SKM-1 treated with dmso at 0.1 percent for 144 hours (cell line): ENCODE data around the gene SESN2.

Experiments
- DNase-seq: peaks from one replicate; lab custom pipeline; 2025; ENCODE audit not compliant: unreplicated experiment; lab: John Stamatoyannopoulos, UW

SESN2 gene

DNA sequence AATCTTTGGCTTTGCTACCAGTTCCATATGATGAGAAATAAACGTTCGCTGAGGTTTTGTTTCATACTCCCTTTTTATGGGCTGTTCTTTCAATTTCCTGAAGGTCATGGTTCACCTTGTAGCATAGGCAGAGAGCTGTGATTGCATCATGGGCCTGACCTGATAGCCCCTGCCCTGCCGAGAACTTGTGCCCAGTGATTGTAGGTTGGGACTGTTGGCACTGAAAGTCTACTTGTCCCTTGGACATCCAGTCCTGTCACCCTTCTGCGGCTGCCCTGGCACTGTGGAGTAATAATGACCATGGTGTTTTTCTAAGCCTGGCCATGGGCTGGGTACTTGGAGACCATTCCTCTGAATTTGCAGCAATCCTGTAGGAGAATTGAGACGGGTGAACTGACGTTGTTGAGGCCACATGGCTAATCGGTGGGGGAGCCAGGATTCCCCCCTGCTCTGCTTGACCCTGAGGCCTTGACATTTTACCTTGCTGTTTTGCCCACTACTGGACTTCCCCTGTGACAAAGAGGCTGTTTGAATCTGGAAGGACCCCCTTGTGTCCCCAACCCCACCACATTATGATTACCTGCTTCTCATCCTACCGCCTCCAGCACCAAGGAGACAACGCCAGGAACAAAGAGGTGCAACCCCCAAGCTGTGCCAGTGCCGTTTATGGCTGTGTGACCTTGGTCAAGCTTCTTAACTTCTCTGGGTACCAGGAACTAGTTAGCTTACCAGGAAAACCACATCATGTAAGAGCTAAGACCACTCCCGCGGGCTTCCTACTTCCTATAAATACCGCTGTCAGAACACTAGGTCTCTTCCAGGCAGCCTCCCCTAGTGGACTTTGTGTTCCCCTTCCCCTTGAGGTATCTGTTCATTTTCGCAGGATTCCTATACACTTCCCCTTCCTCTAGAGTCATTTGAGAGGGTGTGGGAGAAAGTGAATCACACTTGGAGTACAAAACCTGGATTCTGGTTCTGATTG lies 23.4 kb downstream of the SESN2 start:
- DNase-seq = peak; percentile 86

DNA sequence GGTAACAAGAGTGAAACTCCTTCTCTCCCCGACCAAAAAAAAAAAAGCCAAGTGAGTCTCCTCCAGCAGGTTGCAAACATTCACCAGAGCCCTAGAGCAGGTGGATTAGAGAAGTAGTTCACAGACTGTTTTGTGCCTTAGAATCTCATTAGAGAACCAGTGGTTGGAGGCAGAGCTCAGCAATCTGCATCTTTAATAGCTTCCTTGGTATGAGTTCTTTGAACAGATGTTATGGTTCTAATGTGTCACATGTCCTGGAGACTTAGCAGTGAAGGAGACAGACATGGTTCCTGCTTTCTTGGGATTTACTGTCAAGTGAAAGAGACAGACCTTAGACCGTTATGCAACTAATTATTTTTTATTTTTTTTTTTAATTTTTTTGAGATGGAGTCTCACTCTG lies 26.8 kb downstream of the SESN2 start:
- DNase-seq = no peak

GRCh38 chr1:28288487-28288886 lies 29.2 kb downstream of the SESN2 start:
- DNase-seq = no peak

GRCh38 chr1:28290851-28291250 lies 31.5 kb downstream of the SESN2 start:
- no peak for DNase-seq

DNA sequence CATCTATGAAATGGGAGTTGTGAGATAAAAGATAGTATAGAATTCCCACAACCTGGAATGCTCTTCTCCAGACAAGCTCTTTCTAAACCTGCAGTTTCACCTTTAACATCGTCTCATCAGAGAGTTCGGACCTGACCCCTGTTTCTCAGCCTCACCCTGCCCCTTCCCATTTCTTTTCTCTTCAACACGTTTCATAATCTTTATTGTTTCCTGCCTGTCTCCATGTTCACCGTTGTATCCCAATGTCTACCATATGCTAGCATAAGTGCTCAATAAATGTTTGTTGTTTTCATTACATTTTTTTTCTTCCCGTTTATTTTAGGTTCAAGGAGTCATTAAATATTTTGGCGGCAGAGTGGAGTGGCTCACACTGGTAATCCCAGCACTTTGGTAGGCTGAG lies 32.4 kb downstream of the SESN2 start:
- no peak for DNase-seq

- no peak for DNase-seq
Measured at GRCh38 chr1:28295936-28296335, 36.6 kb downstream of the SESN2 start.

DNA sequence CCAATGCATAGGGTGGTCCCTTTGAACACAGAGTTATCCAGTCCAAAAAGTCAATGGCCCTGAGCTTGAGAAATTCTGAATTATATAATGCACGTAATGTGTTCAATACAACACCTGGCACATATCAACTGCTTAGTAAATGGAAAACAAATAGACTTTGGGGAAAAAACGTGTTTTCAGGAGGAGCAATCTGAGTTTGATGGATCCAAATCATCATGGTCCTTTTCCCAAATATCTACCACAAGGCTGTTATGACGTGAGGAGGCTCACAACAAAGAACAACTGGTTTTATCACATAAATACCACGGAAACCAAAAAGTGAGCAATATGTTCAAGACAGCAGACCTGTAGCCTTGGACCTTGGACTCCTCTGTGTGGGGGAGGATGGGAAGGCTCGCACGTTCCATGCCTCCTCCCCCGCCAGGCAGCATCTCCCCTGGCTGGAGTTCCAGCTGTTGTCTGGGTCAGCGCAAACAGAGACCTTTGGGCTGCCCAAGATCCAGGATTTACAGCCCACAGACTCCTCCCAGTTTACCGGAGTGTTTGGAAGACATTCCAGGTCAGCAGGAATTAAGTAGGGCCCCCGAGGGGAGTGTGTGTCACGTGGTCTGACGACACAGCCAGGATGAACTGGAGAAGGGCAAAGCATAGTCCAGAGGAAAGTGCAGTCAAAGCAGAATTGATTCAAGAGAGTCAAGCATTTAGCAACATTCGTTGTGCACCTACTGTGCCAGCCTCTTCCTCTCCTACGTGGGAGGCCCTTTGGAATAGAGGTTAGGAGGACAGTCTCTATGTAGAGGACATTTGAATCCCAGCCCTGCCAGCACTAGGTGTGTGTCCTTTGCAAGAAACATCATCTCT lies 37.3 kb downstream of the SESN2 start:
- DNase-seq = no peak

DNA sequence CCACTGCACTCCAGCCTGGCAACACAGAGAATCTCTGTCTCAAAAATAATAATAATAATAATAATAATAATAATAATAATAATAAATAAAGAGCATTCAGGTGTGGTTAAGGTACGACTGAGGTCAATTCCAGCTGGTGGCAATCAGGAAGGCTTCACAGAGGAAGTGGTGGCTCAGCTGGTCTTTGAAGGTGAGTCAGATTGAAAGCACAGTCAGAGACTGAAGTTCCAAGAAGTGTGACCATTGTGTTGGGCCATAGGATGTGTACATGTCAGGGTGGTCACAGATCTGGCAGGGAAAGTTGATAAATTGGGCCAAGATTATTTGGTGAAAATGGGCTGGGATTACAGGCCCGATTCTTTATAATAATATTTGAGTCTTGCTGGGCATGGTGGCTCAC lies 38.5 kb downstream of the SESN2 start:
- no peak for DNase-seq

DNA sequence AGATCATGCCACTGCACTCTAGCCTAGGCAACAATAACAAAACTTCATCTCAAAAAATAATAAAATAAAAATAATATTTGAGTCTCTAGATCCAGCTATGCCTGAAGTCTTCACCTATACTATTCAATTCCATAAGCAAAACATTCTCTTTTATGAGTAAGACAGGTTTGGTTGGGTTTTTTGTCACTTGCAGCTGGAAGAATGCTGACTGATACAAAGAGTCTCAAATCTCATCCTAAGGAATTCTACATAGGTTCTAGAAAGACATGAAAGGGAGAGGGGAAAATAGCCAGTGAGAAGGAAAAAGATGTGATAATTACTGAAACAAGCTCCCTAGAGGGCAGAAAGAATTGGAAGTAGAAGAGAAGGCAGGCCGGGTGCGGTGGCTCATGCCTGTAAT lies 39.1 kb downstream of the SESN2 start:
- DNase-seq = no peak

DNA sequence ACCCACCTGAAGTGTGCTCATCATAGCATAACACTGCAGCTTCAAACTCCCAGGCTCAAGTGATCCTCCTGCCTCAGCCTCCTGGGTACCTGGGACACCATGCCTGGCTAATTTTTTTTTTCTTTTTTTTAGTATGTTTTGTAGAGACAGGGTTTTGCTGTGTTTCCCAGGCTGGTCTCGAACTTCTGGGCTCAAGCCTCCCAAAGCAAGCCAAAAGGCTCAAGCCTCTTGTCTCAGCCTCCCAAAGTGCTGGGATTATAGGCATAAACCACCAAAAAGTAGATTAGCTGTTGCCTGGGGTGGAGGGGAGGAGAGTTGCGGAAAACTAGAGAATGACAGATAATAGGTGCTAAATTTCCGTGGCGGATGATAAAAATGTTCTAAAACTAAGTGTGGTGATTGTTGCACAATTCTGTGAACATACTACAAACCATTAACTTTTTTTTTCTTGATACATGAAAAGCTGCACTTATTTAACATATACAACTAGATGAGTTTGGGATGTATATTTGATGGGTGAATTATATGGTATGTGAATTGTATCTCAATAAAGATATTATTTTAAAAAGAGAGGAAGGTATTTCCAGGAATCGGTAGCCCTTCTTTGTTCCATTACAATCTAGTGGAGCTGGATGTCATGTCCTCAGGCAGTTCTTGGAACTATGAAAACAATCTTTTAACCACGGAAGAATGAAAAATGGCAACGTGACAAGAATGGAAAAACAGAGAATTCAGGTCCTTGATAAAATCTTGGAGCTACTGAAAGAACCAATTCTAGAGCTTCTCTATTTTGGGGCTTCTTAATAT lies 42.3 kb downstream of the SESN2 start:
- DNase-seq = no peak

DNA sequence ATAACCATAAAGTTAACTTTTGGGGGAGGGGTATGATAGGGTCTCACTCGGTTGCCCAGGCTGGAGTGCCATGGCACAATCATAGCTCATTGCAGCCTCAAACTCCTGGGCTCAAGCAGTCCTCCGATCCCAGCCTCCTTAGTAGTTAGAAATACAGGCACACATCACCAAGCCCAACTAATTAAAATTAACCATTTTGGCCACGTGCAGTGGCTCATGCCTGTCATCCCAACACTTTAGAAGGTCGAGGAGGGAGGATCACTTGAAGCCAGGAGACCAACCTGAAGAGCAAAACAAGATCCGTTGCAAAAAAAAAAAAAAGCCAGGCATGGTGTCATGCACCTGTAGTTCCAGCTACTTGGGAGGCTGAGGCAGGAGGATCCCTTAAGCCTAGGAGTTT lies 42.9 kb downstream of the SESN2 start:
- no peak for DNase-seq

GRCh38 chr1:28306301-28306949 lies 47.1 kb downstream of the SESN2 start:
- no peak for DNase-seq

- no peak for DNase-seq
Measured at GRCh38 chr1:28308750-28309149, 49.4 kb downstream of the SESN2 start.

GRCh38 chr1:28309702-28310101 lies 50.4 kb downstream of the SESN2 start:
- DNase-seq = peak; percentile 26

GRCh38 chr1:28313702-28314546 lies 54.6 kb downstream of the SESN2 start:
- DNase-seq = peak; percentile 31

GRCh38 chr1:28314547-28314941 lies 55.2 kb downstream of the SESN2 start:
- no peak for DNase-seq

DNA sequence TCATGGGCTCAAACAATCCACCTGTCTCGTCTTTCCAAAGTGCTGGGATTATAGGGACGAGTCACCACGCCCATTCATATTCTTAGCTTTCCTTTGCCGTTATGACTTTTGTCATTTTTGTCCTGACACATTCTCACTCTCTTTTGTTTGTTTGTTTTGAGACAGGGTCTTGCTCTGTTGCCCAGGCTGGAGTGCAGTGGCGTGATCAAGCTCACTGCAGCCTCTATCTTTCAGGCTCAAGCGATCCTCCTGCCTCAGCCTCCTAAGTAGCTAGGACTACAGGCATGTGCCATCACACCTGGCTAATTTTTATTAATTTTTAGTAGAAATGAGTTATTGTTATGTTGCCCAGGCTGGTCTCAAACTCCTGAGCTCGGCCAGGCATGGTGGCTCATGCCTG lies 57.7 kb downstream of the SESN2 start:
- no peak for DNase-seq

DNA sequence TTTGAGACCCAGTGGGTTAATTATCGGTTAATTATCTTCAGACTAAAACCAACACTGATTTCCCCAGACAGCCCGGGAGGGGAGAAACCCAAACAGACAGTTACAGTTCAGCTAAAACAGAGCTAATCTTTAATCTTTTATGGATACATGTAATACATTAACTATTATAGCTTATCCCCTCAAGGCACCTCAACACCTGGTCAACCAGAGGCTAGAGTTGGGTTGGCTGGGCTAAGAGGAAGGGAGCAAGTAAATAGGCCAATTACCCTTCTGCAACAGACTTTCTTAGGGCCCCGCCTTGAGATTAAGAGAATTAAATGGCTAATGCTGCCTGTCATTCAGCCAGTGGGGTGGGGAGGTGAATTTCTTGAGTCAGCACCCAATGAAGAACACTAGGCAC lies 62.9 kb downstream of the SESN2 start:
- DNase-seq = no peak

DNA sequence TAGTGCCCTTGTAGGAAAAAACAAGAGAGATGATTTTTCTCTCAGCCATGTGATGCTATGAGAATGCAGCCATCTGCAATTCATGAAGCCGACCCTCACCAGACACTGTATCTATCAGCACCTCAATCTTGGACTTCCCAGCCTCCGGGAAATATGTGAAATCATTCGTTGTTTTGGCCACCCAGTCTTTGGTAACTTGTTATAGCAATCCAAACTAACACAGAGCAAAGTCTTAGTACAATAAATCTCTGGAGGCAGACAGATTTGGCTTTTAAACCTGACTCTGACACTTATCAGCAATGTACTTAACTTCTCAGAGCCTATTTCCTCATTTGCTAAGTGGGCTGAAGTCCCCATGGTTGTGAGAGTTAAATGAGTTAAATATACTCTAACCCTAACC lies 64.4 kb downstream of the SESN2 start:
- no peak for DNase-seq

DNA sequence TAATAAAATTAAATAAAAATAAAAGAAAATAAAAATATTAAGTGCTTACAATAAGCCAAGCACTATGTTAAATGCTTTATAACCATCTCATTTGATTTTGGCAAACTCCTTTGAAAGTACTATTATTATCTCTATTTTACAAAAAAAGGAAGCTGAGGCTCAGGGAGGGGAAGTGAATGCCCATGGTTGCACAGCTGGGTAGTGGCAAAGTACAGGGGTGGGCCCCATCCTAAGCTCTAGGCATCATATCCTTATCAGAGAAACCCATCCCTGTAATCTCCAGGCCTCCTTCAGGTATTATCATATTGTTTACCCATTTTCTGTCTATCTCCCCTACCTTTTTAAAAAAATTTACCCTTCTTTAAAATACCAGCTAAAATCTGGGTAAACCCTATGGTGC lies 67.2 kb downstream of the SESN2 start:
- peak; percentile 65 for DNase-seq
